H1 (cell line): Measurements from ENCODE around the gene GCAT.

ENCODE experiments used
- CBX8 ChIP-seq: fragments of 300-800, 300-1000 bp; sonication (generic); IDR thresholded peaks from 2 replicates; pipeline ENCODE4 v1.7.1; 2016; ENCODE audit warnings: low read depth, low read length, borderline replicate concordance
- CREB1 ChIP-seq: IDR thresholded peaks from 2 replicates; pipeline ENCODE4 v1.6.1; 2012; ENCODE audit warnings: inconsistent platforms
- EZH2 ChIP-seq: fragments of 200-600 bp; sonication (generic); IDR thresholded peaks from 2 replicates; pipeline ENCODE4 v1.7.1; 2012; ENCODE audit warnings: low read depth, mild to moderate bottlenecking, moderate library complexity, low read length, inconsistent platforms; ENCODE audit not compliant: severe bottlenecking
- KDM5A ChIP-seq: fragments of 200-600 bp; IDR thresholded peaks from 2 replicates; pipeline ENCODE4 v1.7.1; 2012; ENCODE audit warnings: mild to moderate bottlenecking, low read length, inconsistent platforms, mixed read lengths
- POLR2A ChIP-seq, 2 experiments: IDR thresholded peaks; 1 replicate in 1 of 2; 2 replicates in 1 of 2; pipeline ENCODE4 v1.6.1; 2011; ENCODE audit warnings: low read depth in 2 of 2, low read length in 2 of 2, mild to moderate bottlenecking in 2 of 2; ENCODE audit errors: control extremely low read depth in 1 of 2
- POLR2AphosphoS5 ChIP-seq: IDR thresholded peaks from 2 replicates; pipeline ENCODE4 v1.6.1; 2011; ENCODE audit warnings: low read depth, low read length
- RAD21 ChIP-seq, 2 experiments: IDR thresholded peaks in 1 of 2; conservative IDR thresholded peaks in 1 of 2; 2 replicates each; pipeline ENCODE4 v1.6.1; 2011; ENCODE audit warnings: low read depth in 2 of 2, low read length in 2 of 2, improper control_type of control experiment in 1 of 2, inconsistent platforms in 1 of 2, mild to moderate bottlenecking in 1 of 2, moderate library complexity in 1 of 2
- RFX5 ChIP-seq: IDR thresholded peaks from 2 replicates; pipeline ENCODE4 v1.6.1; 2011; ENCODE audit warnings: low read depth, low read length, improper control_type of control experiment, borderline replicate concordance
- SUZ12 ChIP-seq: fragments of 200-600 bp; sonication (generic); IDR thresholded peaks from 2 replicates; pipeline ENCODE4 v1.6.1; 2012; ENCODE audit warnings: mild to moderate bottlenecking, inconsistent platforms, low read length, moderate library complexity, mixed read lengths
- TAF1 ChIP-seq: IDR thresholded peaks from 2 replicates; pipeline ENCODE4 v1.6.1; 2011; ENCODE audit warnings: mild to moderate bottlenecking, low read depth, low read length
- TF ChIP-seq, protein P1 (sequence below), 3 experiments: IDR thresholded peaks; 1 replicate in 2 of 3; 2 replicates in 1 of 3; pipeline versions ENCODE4 v1.5.1 to v1.6.1; 2011; ENCODE audit warnings: low read length in 3 of 3, mild to moderate bottlenecking in 3 of 3, inconsistent platforms in 2 of 3, low read depth in 1 of 3, moderate library complexity in 1 of 3; ENCODE audit not compliant: insufficient read depth in 1 of 3; ENCODE audit errors: control extremely low read depth in 1 of 3
- TF ChIP-seq, protein P2 (sequence below): IDR thresholded peaks from 2 replicates; pipeline ENCODE4 v1.6.1; 2011; ENCODE audit warnings: low read depth, mild to moderate bottlenecking, low read length; ENCODE audit not compliant: insufficient read depth

DNA sequence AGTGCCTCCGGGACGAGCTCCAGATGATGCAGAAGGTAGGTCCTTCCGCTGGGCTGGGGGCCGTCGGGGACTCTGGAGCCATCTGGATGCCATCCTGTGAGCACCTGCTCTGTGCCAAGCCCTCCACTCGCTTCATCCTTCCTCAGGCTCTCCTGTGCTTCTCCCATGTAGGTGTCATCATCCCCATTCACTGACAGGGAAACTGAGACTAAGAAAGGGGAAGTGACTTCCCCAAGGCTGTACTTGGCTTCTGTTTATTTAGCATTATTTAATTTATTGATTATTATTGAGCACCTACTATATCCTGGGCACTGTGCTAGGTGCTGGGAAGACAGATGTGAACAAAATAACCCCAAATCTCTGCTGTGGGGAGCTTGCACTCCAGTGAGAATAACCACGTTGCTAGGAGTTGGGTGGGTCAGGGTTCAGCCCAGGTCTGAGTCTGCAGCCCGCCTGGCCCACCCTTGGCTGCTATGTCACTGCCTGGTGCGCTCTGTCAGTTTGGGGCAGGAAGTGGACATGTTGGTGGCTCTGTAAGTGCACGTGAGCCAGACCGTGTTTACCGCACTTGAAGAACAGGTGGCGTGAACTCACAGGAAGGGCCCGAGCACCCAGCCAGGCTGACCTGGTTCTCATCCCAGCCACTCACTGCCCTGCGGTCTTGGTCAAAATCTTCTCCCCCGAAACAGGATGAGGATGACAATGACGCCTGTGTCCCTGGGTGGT, 35.9 kb upstream of the GCAT start:
- TF ChIP-seq TAF1: no peak
- TF ChIP-seq, protein P1, sequence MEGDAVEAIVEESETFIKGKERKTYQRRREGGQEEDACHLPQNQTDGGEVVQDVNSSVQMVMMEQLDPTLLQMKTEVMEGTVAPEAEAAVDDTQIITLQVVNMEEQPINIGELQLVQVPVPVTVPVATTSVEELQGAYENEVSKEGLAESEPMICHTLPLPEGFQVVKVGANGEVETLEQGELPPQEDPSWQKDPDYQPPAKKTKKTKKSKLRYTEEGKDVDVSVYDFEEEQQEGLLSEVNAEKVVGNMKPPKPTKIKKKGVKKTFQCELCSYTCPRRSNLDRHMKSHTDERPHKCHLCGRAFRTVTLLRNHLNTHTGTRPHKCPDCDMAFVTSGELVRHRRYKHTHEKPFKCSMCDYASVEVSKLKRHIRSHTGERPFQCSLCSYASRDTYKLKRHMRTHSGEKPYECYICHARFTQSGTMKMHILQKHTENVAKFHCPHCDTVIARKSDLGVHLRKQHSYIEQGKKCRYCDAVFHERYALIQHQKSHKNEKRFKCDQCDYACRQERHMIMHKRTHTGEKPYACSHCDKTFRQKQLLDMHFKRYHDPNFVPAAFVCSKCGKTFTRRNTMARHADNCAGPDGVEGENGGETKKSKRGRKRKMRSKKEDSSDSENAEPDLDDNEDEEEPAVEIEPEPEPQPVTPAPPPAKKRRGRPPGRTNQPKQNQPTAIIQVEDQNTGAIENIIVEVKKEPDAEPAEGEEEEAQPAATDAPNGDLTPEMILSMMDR (IDR thresholded peaks at IDR 0.05; ENCODE audit: control extremely low read depth in 1 of 3, insufficient read depth in 1 of 3, low read depth in 1 of 3, low read length in 3 of 3): no peak
- no peak for TF ChIP-seq EZH2
- TF ChIP-seq RFX5: no peak
- no peak for TF ChIP-seq CREB1
- TF ChIP-seq POLR2A (IDR thresholded peaks at IDR 0.05; ENCODE audit: control extremely low read depth in 1 of 2, low read depth in 2 of 2, low read length in 2 of 2): no peak
- TF ChIP-seq RAD21 (IDR thresholded peaks at IDR 0.05 in 1 of 2, conservative IDR thresholded peaks at IDR 0.05 in 1 of 2; ENCODE audit: low read depth in 2 of 2, low read length in 2 of 2): no peak
- TF ChIP-seq POLR2AphosphoS5: no peak
- TF ChIP-seq KDM5A: no peak
- no peak for TF ChIP-seq CBX8
- no peak for TF ChIP-seq SUZ12
- TF ChIP-seq, protein P2, sequence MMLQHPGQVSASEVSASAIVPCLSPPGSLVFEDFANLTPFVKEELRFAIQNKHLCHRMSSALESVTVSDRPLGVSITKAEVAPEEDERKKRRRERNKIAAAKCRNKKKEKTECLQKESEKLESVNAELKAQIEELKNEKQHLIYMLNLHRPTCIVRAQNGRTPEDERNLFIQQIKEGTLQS: no peak
